Stimulated activated naive CD8-positive, alpha-beta T cell treated with anti-CD3 and anti-CD28 coated beads, Interleukin-15, amount 100 ng/mL, for 72 hours (primary cell): ENCODE data around the gene UBTD1.
"Not testable (repeated sequence)": the region's sequence is repeated elsewhere in the genome, so short reads cannot be mapped to it uniquely, and the experiment has no call there.

Source experiments
- ATAC-seq: fragments of 150-1000 bp; cut with Tn5 transposase; 2 replicates; pipeline ENCODE4 v1.10.0; 2021; ENCODE audit warnings: mild to moderate bottlenecking, moderate library complexity
- DNase-seq, 2 donors: peaks; one replicate each; pipeline ENCODE4 v3.0.0; 2021 to 2022
- H3K27ac Mint-ChIP-seq, 2 donors: one replicate each; pipeline ENCODE4 v1.8.0; 2022; ENCODE audit warnings: mild to moderate bottlenecking in 2 of 2, mixed read lengths in 2 of 2, moderate library complexity in 2 of 2
- H3K27me3 Mint-ChIP-seq: one replicate; pipeline ENCODE4 v1.8.0; 2022; ENCODE audit warnings: mixed read lengths
- H3K4me1 Mint-ChIP-seq: one replicate; pipeline ENCODE4 v1.8.0; 2022; ENCODE audit warnings: mild to moderate bottlenecking, mixed read lengths
- H3K4me3 Mint-ChIP-seq, 2 donors: one replicate each; pipeline ENCODE4 v1.8.0; 2022; ENCODE audit warnings: mild to moderate bottlenecking in 2 of 2, mixed read lengths in 2 of 2, moderate library complexity in 1 of 2
- H3K9me3 Mint-ChIP-seq, 2 donors: one replicate each; pipeline ENCODE4 v1.8.0; 2022; ENCODE audit warnings: mixed read lengths in 2 of 2

UBTD1 gene

DNA sequence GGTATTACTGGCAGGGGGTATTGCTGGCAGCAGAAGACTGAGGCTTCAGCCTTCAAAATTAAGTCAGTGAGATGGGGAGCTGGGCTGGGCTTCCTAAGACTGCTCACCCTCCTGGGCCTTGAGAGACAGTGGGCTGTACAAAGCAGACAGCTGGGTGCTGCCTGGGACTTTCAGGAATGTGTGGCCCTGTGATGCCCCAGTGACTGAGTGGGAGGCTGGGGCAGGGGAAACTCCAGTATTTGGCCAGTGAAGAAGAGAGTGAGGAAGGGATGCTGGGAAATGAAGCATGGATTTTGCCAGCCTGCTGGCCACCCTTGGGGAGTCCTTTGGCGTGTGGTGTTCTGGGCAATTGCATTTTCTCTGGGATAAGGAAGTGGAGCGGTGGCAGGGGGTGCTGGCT, 74.3 kb downstream of the UBTD1 start:
- Mint-ChIP-seq H3K9me3 (no peaks in the 10 kb centered on the region), H3K27ac (no peak overlapping the region), H3K4me3 (no peak overlapping the region), H3K27me3 (no peaks in the 10 kb centered on the region), H3K4me1 (no peaks in the 10 kb centered on the region)
- DNase-seq (no peak), ATAC-seq (no peak)

DNA sequence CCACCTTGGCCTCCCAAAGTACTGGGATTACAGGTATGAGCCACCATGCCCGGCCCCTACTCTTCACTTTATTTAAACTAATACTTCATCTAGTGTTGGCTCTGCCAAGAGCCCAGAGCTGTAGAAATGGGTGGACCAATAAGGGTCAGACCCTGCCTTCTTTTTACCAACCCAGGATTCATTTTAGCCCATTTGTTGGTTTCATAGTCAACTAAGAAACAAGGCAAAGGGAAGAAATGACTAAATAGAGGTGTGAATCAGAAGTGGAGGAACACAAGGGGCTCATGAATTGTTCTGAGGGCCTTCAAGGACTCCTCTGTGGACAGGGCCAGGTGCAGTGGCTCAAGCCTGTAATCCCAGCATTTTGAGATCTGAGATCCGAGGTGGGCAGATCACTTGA, 74.9 kb downstream of the UBTD1 start:
- no peaks in the 10 kb centered on the region for H3K9me3 Mint-ChIP-seq
- DNase-seq (no peak), ATAC-seq (no peak)
- H3K4me1 Mint-ChIP-seq: no peaks in the 10 kb centered on the region
- H3K27me3 Mint-ChIP-seq: no peaks in the 10 kb centered on the region
- H3K27ac Mint-ChIP-seq: no peak overlapping the region
- H3K4me3 Mint-ChIP-seq: no peak overlapping the region

DNA sequence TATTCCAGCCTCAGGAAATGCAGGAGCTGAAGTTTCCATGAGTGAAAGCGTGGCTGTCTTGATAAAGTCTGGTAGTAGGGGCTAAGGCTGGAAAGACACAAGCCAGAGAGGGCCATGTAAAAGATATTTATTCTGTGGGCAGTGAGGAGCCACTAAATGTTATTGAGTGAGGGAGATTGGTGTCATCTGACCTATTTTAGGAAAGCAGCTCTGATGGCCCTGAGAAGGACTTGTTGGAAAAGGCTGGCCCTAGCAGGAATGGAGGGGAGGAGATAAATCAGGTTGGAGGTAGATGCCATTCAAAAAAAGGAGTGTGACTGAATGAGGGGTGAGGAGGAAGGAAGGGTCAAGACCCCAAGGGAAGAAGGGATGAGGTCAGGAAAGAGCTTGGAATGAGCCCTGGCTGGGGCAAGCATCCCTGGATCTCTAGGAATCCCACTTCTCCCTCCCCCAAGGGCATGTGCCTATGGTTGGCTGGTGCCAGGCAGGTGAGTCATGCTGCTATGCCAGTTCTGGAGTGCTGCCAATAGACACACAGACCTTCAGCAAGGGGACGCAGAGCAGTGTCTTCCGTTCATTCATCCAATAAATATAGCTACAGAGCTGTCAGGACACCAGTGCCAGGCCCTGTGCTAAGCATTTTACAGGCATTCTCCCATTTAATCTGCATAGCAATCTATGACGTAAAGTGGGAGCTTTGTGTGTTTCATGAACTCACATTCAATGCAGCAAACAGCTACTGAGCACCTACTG, 75.8 kb downstream of the UBTD1 start:
- no peak overlapping the region for H3K27ac Mint-ChIP-seq
- no peak overlapping the region for H3K4me3 Mint-ChIP-seq
- H3K27me3 Mint-ChIP-seq: no peaks in the 10 kb centered on the region
- ATAC-seq: no peak
- no peak for DNase-seq
- no peaks in the 10 kb centered on the region for H3K9me3 Mint-ChIP-seq
- H3K4me1 Mint-ChIP-seq: no peaks in the 10 kb centered on the region

DNA sequence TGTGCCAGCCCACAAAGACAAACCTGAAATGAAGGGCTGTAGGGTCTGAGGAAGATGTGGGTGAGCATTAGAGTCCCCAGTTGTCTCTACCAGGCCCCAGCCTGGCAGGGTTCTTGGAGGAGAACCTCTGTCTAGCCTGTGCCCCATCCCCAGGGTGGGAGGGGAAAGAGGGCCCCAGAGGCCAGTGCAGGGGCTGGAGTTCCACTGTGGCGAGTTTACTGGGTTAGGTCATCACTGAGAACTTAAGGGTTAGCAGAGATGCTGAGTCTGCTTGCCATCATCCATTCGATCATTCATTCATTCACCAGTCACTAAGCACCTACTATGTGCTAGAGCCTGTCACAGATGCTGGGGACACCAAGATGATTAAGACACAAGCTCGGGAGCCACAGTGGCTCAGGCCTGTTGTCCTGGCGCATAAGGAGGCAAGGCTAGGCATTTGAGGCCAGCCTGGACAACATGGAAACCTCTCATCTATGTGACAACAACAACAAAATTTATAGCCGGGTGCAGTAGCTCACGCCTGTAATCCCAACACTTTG, 76.5 kb downstream of the UBTD1 start:
- Mint-ChIP-seq H3K9me3 (no peaks in the 10 kb centered on the region), H3K27me3 (no peaks in the 10 kb centered on the region), H3K4me1 (no peaks in the 10 kb centered on the region), H3K4me3 (no peak overlapping the region), H3K27ac (no peak overlapping the region)
- no peak for ATAC-seq
- DNase-seq: no peak

DNA sequence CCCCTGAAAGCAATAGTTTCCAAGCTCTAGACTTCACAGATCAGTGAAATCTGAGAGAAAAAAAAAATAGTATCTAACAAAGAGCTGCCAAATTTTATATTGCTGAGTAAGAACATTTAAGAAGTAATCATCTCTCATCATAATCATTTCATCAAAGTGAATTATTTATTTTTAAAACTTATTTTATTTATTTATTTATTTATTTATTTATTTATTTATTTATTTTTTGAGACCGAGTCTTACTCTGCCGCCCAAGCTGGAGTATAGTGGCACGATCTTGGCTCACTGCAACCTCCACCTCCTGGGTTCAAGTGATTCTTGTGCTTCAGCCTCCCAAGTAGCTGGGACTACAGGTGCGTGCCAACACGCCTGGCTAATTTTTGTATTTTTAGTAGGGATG, 77.8 kb downstream of the UBTD1 start:
- not testable (repeated sequence) for H3K9me3 Mint-ChIP-seq, H3K4me3 Mint-ChIP-seq, ATAC-seq, H3K27ac Mint-ChIP-seq, H3K27me3 Mint-ChIP-seq, H3K4me1 Mint-ChIP-seq, DNase-seq

DNA sequence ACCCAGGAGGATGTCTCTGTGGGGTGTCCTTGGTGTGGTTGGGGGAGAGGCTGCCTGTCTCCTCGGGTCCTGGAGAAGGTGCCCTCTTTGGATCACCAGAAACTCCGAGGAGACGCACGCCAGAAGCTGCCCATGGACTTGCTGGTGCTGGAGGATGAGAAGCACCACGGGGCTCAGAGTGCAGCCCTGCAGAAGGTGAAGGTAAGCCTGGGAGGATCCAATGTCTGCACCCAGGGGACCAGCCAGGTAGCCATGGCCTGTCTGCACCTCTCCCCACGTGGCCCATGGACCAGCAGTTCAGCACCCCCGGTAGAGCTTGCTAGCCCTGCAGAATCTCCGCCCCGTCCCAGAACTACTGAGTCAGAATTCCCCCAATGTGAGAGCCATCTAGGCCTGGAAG, 79.0 kb downstream of the UBTD1 start:
- DNase-seq: no peak
- Mint-ChIP-seq H3K27ac (peak overlapping the region in 1 of 2 donors; percentile 14), H3K4me3 (no peak overlapping the region), H3K4me1 (no peaks in the 10 kb centered on the region), H3K9me3 (no peaks in the 10 kb centered on the region), H3K27me3 (no peaks in the 10 kb centered on the region)
- ATAC-seq: no peak

DNA sequence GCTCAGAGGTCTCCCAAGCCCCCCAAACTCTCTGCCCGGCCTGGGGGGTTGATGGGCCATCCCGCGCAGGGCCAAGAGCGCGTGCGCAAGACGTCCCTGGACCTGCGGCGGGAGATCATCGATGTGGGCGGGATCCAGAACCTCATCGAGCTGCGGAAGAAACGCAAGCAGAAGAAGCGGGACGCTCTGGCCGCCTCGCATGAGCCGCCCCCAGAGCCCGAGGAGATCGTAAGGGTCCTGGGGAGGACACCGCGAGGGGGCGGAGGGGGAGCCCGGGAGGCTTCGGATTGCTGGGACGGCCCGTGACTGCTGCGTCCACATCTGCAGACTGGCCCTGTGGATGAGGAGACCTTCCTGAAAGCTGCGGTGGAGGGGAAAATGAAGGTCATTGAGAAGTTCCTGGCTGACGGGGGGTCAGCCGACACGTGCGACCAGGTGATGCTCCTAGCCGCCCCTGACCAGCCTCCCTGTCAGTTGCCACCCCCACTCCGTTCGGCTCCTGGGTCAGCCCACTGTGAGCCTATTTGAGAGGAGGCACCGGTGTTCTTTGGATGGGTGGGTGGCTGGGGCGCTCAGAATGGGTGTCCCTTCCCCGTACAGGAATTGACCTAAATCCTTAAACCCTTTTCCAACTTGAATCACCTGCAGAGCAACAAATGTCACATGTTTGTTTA, 79.6 kb downstream of the UBTD1 start:
- H3K4me1 Mint-ChIP-seq: no peaks in the 10 kb centered on the region
- H3K27me3 Mint-ChIP-seq: no peaks in the 10 kb centered on the region
- no peak overlapping the region for H3K27ac Mint-ChIP-seq
- H3K4me3 Mint-ChIP-seq: no peak overlapping the region
- H3K9me3 Mint-ChIP-seq: no peaks in the 10 kb centered on the region
- DNase-seq: no peak
- no peak for ATAC-seq

DNA sequence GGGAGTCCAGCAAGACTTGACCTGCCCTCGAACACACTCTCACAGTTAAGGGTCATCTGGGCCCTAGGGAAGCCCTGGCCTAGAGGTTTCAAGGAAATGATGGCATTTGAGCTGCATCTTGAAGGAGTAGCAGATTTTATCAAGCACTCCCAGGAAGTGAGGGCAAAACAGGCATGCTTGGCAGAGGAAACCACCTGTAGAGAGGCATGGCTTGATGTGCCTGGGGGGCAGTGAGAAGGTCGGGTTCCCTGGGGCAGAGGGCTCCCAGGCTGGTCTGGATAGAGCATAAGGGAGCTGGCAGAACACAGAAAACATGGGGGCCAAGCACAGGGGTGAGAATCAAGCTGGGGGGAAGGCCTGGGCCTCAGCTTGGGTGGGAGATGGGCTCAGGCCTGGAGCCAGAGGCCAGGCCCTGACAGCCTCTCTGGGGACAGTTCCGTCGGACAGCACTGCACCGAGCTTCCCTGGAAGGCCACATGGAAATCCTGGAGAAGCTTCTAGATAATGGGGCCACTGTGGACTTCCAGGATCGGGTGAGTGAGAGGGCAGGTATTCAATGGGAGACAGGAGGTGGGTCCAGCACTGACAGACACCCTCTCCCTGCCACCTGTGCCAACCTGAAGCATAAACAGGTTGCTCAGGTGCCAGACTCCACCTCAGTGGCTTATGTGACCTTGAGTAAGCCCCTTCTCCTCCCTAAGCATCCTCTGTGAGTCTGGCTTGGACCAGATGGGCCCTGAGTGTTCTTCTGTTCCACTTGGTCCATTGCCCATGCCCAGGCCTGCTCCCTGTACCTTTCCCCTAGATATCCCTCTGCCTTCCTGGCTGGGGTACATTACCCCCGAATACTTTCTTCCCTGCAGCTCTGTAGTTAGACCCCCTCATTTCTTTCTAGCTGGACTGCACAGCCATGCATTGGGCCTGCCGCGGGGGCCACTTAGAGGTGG, 82.0 kb downstream of the UBTD1 start:
- Mint-ChIP-seq H3K4me1 (no peaks in the 10 kb centered on the region), H3K27me3 (no peaks in the 10 kb centered on the region), H3K9me3 (no peaks in the 10 kb centered on the region), H3K4me3 (no peak overlapping the region), H3K27ac (peak overlapping the region in 1 of 2 donors; percentile 8)
- no peak for DNase-seq
- ATAC-seq: no peak

DNA sequence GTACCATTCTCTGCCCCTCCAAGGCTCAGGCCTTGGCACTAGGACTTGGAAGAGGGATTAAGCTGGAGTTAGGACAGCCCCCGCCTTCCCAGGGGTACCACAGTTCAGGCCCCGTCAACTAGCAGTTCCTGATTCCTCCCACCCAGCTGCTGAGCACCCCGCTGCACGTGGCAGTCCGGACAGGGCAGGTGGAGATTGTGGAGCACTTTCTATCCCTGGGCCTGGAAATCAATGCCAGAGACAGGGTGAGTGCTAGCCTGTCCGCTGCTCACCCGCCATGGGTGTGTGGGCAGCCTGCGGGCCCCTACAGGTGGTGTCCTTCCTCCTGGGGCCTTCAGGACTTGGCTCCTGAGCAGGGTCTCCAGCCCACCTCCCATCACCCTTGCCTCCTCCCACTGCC, 83.4 kb downstream of the UBTD1 start:
- no peaks in the 10 kb centered on the region for H3K9me3 Mint-ChIP-seq
- no peak for DNase-seq
- H3K4me3 Mint-ChIP-seq: no peak overlapping the region
- H3K27me3 Mint-ChIP-seq: no peaks in the 10 kb centered on the region
- H3K27ac Mint-ChIP-seq: no peak overlapping the region
- no peaks in the 10 kb centered on the region for H3K4me1 Mint-ChIP-seq
- ATAC-seq: no peak

DNA sequence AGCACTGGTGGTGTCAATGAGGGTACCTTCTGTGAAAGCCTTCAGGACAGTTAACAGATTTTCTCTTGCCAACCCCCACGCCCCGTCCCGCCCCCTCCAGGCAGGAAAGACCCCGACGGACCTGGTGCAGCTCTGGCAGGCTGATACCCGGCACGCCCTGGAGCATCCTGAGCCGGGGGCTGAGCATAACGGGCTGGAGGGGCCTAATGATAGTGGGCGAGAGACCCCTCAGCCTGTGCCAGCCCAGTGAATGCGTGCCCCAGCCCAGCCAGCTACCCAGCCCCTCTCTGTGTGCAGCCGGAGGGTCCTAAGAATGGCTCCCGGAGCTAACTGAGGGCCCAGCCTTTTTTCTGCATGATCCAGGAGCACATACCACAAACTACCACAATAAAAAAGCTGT, 84.8 kb downstream of the UBTD1 start:
- Mint-ChIP-seq H3K27ac (no peak overlapping the region), H3K4me3 (no peak overlapping the region)
- no peak for ATAC-seq

DNA sequence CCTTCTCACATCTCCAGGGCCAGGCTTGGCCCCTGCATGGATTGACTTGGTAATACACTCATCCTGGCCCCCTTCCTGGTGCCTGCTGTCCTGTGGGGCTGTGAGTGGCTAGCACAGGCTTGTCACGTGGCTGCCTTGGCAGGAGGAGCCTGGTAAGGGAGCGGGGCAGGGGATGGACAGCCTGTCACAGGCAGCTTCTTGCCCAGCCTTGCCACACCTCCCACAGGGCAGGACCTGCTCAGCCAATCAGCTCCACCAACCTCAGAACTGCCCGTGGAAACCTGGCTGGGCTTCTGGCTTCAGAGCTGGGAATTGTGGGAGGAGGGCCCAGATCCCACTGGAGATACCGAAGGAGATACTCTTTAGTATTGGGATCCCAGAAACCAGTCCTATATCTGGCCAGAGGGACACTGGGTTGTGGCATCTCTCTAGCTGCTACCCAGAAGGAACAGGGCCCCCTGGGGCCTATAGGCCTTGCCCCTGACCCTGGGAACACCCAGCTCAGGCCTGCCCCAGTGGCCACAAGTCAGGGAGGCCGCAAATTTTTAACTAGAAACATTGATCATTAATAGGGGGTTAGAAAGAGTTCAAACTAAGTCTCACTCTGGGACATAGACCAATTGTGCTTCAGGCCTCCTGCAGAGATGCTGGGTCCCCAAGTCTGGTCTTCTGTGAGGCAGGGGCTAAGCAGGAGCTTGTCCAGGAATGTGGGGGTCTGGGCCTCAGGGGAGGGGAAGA, 85.5 kb downstream of the UBTD1 start, which contains the start of gene HOGA1:
Gene HOGA1, plus strand, starts transcription at position 330 of the 738 bp plus-strand sequence. Its CDS starts 315 bp downstream, at position 645.
- Mint-ChIP-seq H3K27ac (peak within 1 kb of the TSS; percentile 27 to 83), H3K4me1 (no peaks in the 10 kb centered on the region), H3K27me3 (no peaks in the 10 kb centered on the region), H3K9me3 (no peaks in the 10 kb centered on the region), H3K4me3 (no peak within 1 kb of the TSS)
- DNase-seq (no peak), ATAC-seq (no peak)

More for the DNA sequence above, 84.8 kb downstream of the UBTD1 start:
- H3K4me1 Mint-ChIP-seq: no peaks in the 10 kb centered on the region
- no peaks in the 10 kb centered on the region for H3K9me3 Mint-ChIP-seq
- H3K27me3 Mint-ChIP-seq: no peaks in the 10 kb centered on the region
- no peak for DNase-seq

DNA sequence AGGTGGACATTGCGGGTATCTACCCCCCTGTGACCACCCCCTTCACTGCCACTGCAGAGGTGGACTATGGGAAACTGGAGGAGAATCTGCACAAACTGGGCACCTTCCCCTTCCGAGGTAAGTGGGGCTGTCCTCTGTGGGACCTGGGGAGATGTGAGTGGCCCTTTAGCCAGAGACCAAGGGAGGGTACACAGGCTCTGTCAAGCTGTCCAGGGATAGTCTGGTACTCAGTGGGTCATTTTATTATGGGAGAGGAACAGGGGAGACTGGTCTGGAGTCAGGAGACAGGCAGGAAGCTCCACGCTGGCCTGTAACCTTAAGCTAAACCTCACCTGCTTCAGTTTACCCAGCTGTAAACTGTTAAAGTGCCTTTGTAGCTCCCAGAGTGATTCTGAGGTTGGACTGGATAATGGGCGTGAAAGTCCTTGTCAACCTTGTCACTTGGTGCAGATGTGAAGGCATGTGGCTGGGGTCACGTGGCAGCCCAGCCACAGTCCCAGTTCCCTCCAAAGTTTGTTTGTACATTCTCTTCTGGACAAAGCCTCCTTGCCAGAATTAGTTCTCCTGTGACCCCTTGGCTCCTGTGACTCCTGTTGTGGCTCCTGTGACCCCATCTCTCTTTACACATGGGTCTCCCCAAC, 86.2 kb downstream of the UBTD1 start:
- peak overlapping the region; percentile 27 to 83 for H3K27ac Mint-ChIP-seq
- no peaks in the 10 kb centered on the region for H3K27me3 Mint-ChIP-seq
- no peaks in the 10 kb centered on the region for H3K9me3 Mint-ChIP-seq
- no peak for DNase-seq
- no peak overlapping the region for H3K4me3 Mint-ChIP-seq
- H3K4me1 Mint-ChIP-seq: no peaks in the 10 kb centered on the region
- no peak for ATAC-seq

DNA sequence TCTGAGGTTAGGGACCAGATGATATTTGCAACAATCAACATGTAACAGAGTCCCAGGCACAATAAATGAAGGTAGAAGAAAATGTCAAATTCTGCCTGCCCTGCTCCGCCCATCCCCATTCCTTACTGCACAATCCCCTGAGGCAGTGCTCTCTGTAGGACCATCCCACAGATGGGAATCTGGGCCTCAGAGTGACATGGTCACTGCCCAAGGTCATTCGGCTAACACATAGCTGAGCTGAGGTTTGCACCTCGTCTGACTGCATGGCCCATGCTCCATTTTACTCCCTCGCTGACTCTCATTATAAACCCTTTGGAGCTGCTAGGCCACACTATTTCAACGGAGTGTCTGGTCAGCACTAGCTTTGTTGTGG, 86.7 kb downstream of the UBTD1 start:
- peak overlapping the region in 1 of 2 donors; percentile 85 for H3K27ac Mint-ChIP-seq
- ATAC-seq (no peak), DNase-seq (no peak)
- peaks cover 3% of the 10 kb centered on the region for H3K4me1 Mint-ChIP-seq
- no peak overlapping the region for H3K4me3 Mint-ChIP-seq
- H3K9me3 Mint-ChIP-seq: no peaks in the 10 kb centered on the region
- H3K27me3 Mint-ChIP-seq: no peaks in the 10 kb centered on the region

DNA sequence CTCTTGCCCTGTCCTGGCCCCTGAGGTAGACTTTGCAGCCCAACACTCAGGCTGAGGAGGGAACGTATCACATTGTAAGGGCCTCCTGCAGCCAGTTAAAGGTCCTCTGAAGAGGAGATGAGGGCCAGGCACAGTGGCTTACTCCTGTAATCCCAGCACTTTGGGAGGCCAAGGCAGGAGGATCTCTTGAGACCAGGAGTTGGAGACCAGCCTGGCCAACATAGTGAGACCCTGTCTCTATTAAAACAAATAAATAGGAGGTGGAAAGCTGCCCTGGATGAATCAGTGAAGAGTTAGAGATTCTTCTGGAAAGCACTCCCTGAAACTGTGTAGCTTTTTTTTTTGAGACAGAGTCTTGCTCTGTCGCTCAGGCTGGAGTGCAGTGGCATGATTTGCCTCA, 88.5 kb downstream of the UBTD1 start:
- H3K4me1 Mint-ChIP-seq: peaks cover 9% of the 10 kb centered on the region
- no peak for DNase-seq
- no peak for ATAC-seq
- no peak overlapping the region for H3K27ac Mint-ChIP-seq
- H3K4me3 Mint-ChIP-seq: no peak overlapping the region
- no peaks in the 10 kb centered on the region for H3K9me3 Mint-ChIP-seq
- H3K27me3 Mint-ChIP-seq: no peaks in the 10 kb centered on the region
